ENCODE data around the gene VGLL4. TPM values are rescaled to one million over a fixed set of nuclear protein-coding genes. Genes with fewer than 3 reads are reported as not detected.

The VGLL4 gene
- total RNA-seq: 10 to 100 TPM; 47.5 to 49.7 TPM
- polyA plus RNA-seq (2013, experiment 1 of 2): 77.0 TPM
- polyA plus RNA-seq (2013, experiment 2 of 2): 77.0 TPM
- long read RNA-seq, experiment 1, partial matches to known transcripts: 2 of 17 reads
- long read RNA-seq, experiment 1, other reads (novel, unspliced or antisense): 11 of 17 reads
- long read RNA-seq, experiment 2, transcript VGLL4-201 (6 exons, 3,725 nt): minor isoform, 13 of 78 reads
- long read RNA-seq, experiment 2, transcript VGLL4-211 (5 exons, 1,377 nt): major isoform, 22 of 78 reads
- long read RNA-seq, experiment 2, partial matches to known transcripts: 8 of 78 reads
- long read RNA-seq, experiment 2, other reads (novel, unspliced or antisense): 34 of 78 reads
- long read RNA-seq, experiment 3, transcript VGLL4-201 (6 exons, 3,725 nt): minor isoform, 6 of 71 reads
- long read RNA-seq, experiment 3, transcript VGLL4-211 (5 exons, 1,377 nt): major isoform, 30 of 71 reads
- long read RNA-seq, experiment 3, partial matches to known transcripts: 4 of 71 reads
- long read RNA-seq, experiment 3, other reads (novel, unspliced or antisense): 28 of 71 reads
- long read RNA-seq, experiment 4, partial matches to known transcripts: 0 of 16 reads
- long read RNA-seq, experiment 4, other reads (novel, unspliced or antisense): 12 of 16 reads

GRCh38 chr3:11643605-11644087, at the start of gene VGLL4:
Gene VGLL4 (minus strand): TSS chr3:11643915. CDS start chr3:11643518, 397 bp downstream.
- H3K27ac ChIP-seq (ENCODE audit: low read depth, low read length): peak within 1 kb of the TSS; percentile 98
- WGBS, 2 experiments (ENCODE audit: insufficient coverage in 1 of 2, insufficient read length in 1 of 2): 0% methylated on average over 10 to 24 of the region's 24 CpGs
- peak within 1 kb of the TSS; percentile 88 for H3K4me3 ChIP-seq (ENCODE audit: low read length)
- peak within 1 kb of the TSS; percentile 97 for H3K27ac Mint-ChIP-seq
- TF ChIP-seq, protein P1, sequence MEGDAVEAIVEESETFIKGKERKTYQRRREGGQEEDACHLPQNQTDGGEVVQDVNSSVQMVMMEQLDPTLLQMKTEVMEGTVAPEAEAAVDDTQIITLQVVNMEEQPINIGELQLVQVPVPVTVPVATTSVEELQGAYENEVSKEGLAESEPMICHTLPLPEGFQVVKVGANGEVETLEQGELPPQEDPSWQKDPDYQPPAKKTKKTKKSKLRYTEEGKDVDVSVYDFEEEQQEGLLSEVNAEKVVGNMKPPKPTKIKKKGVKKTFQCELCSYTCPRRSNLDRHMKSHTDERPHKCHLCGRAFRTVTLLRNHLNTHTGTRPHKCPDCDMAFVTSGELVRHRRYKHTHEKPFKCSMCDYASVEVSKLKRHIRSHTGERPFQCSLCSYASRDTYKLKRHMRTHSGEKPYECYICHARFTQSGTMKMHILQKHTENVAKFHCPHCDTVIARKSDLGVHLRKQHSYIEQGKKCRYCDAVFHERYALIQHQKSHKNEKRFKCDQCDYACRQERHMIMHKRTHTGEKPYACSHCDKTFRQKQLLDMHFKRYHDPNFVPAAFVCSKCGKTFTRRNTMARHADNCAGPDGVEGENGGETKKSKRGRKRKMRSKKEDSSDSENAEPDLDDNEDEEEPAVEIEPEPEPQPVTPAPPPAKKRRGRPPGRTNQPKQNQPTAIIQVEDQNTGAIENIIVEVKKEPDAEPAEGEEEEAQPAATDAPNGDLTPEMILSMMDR (conservative IDR thresholded peaks at IDR 0.05): peak; percentile 28
- H3K27me3 ChIP-seq (ENCODE audit: control insufficient read depth, insufficient read depth, low read length, poor library complexity, severe bottlenecking): no peaks in the 10 kb centered on the region
- no peaks in the 10 kb centered on the region for H3K36me3 Mint-ChIP-seq (ENCODE audit: low read depth)
- no peaks in the 10 kb centered on the region for H3K9me3 ChIP-seq (ENCODE audit: control insufficient read depth, low read length)
- peaks cover 24% of the 10 kb centered on the region for H3K4me1 Mint-ChIP-seq
- peaks cover 10% of the 10 kb centered on the region for H3K4me1 ChIP-seq (ENCODE audit: control insufficient read depth, insufficient read depth, low read length)
- no peaks in the 10 kb centered on the region for H3K27me3 Mint-ChIP-seq (ENCODE audit: insufficient read depth)
- no peaks in the 10 kb centered on the region for H3K36me3 ChIP-seq (ENCODE audit: control insufficient read depth, insufficient read depth, low read length)
- H3K4me3 Mint-ChIP-seq: peak within 1 kb of the TSS; percentile 88
- H3K9ac ChIP-seq (ENCODE audit: extremely low read depth, low read length, poor library complexity, severe bottlenecking): peak within 1 kb of the TSS; percentile 95
- no peaks in the 10 kb centered on the region for H3K9me3 Mint-ChIP-seq
- peak; percentile 97 for DNase-seq

GRCh38 chr3:11692532-11692813, 48.8 kb upstream of the VGLL4 start:
- H3K4me1 Mint-ChIP-seq: peaks cover 26% of the 10 kb centered on the region
- DNase-seq: no peak
- no peak overlapping the region for H3K9ac ChIP-seq (ENCODE audit: extremely low read depth, low read length, poor library complexity, severe bottlenecking)
- H3K9me3 Mint-ChIP-seq: no peaks in the 10 kb centered on the region
- 60 to 77% methylated on average over 3 to 5 of the region's 5 CpGs for WGBS, 2 experiments (ENCODE audit: insufficient coverage in 1 of 2, insufficient read length in 1 of 2)
- no peak overlapping the region for H3K4me3 ChIP-seq (ENCODE audit: low read length)
- peaks cover 3% of the 10 kb centered on the region for H3K36me3 Mint-ChIP-seq (ENCODE audit: low read depth)
- peaks cover 4% of the 10 kb centered on the region for H3K4me1 ChIP-seq (ENCODE audit: control insufficient read depth, insufficient read depth, low read length)
- no peaks in the 10 kb centered on the region for H3K9me3 ChIP-seq (ENCODE audit: control insufficient read depth, low read length)
- H3K36me3 ChIP-seq (ENCODE audit: control insufficient read depth, insufficient read depth, low read length): peaks cover 6% of the 10 kb centered on the region
- H3K27ac Mint-ChIP-seq: peak overlapping the region; percentile 37
- H3K27me3 Mint-ChIP-seq (ENCODE audit: insufficient read depth): no peaks in the 10 kb centered on the region
- H3K27ac ChIP-seq (ENCODE audit: low read depth, low read length): no peak overlapping the region
- TF ChIP-seq, protein P1 (conservative IDR thresholded peaks at IDR 0.05): no peak
- H3K4me3 Mint-ChIP-seq: no peak overlapping the region
- H3K27me3 ChIP-seq (ENCODE audit: control insufficient read depth, insufficient read depth, low read length, poor library complexity, severe bottlenecking): no peaks in the 10 kb centered on the region

DNA sequence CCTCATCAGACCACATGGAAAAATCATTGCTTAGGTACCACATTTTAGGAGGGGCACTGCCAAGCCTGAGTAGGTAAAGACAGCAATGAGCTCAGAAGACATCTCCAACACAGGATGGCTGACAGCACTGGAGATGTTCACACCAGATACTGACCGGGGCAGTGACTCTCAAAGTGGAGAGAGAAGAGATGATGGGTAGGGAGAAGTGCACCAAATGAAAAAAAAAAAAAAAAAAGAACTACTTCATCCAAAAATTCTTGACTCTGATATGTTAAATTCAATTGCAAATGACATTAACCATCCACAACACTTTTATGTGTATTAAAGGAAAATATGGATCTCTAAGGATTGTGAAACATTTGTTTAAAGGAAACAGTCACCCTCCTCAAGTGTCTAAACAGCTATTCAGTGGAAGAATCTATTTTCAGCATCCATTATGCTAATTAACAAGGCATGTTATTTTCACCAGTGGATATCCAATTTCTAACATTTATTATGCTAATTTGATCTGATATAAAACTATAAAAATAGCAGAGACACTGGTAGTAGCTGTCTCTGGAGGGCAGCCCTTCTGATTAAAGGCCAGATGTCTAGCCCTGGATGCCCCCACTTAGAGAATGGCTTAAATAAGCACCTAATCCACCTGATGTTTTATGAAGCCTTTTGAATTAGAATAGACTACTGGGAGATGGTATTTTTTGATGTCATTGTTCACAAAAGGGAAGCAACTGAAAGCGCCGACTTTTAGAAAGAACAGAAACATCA, 48.2 kb upstream of the VGLL4 start:
- Mint-ChIP-seq H3K27me3 (ENCODE audit: insufficient read depth) (no peaks in the 10 kb centered on the region), H3K4me3 (no peak overlapping the region), H3K4me1 (peaks cover 26% of the 10 kb centered on the region), H3K27ac (no peak overlapping the region), H3K9me3 (no peaks in the 10 kb centered on the region), H3K36me3 (ENCODE audit: low read depth) (peaks cover 3% of the 10 kb centered on the region)
- H3K27ac ChIP-seq (ENCODE audit: low read depth, low read length): no peak overlapping the region
- no peaks in the 10 kb centered on the region for H3K9me3 ChIP-seq (ENCODE audit: control insufficient read depth, low read length)
- no peak for DNase-seq
- no peak overlapping the region for H3K4me3 ChIP-seq (ENCODE audit: low read length)
- no peak overlapping the region for H3K9ac ChIP-seq (ENCODE audit: extremely low read depth, low read length, poor library complexity, severe bottlenecking)
- no peaks in the 10 kb centered on the region for H3K27me3 ChIP-seq (ENCODE audit: control insufficient read depth, insufficient read depth, low read length, poor library complexity, severe bottlenecking)
- H3K4me1 ChIP-seq (ENCODE audit: control insufficient read depth, insufficient read depth, low read length): peaks cover 4% of the 10 kb centered on the region
- peaks cover 6% of the 10 kb centered on the region for H3K36me3 ChIP-seq (ENCODE audit: control insufficient read depth, insufficient read depth, low read length)
- TF ChIP-seq, protein P1 (conservative IDR thresholded peaks at IDR 0.05): no peak
- WGBS, 2 experiments (ENCODE audit: insufficient coverage in 1 of 2, insufficient read length in 1 of 2): 88 to 96% methylated on average over 2 of the region's 3 CpGs
